NCI-H2227 (cell line): ENCODE data around the gene BEND5.

Experiments used
- DNase-seq: peaks from one replicate; lab custom pipeline; 2025; ENCODE audit not compliant: unreplicated experiment; lab: John Stamatoyannopoulos, UW

BEND5 gene

GRCh38 chr1:48726139-48726538 lies 50.6 kb downstream of the BEND5 start:
- DNase-seq = no peak

- DNase-seq = no peak
Observed at GRCh38 chr1:48725341-48726046, 51.2 kb downstream of the BEND5 start.

GRCh38 chr1:48720929-48721328 lies 55.8 kb downstream of the BEND5 start:
- no peak for DNase-seq

GRCh38 chr1:48718705-48719104 lies 58.0 kb downstream of the BEND5 start:
- no peak for DNase-seq

GRCh38 chr1:48718116-48718630 lies 58.5 kb downstream of the BEND5 start:
- DNase-seq = no peak

GRCh38 chr1:48717082-48717481 lies 59.6 kb downstream of the BEND5 start:
- no peak for DNase-seq

GRCh38 chr1:48715921-48716320 lies 60.8 kb downstream of the BEND5 start:
- no peak for DNase-seq

GRCh38 chr1:48710915-48711314 lies 65.8 kb downstream of the BEND5 start:
- DNase-seq = no peak

- no peak for DNase-seq
Observed at GRCh38 chr1:48710318-48710717, 66.4 kb downstream of the BEND5 start.

- DNase-seq = no peak
Observed at GRCh38 chr1:48704736-48705135, 72.0 kb downstream of the BEND5 start.

- no peak for DNase-seq
Observed at GRCh38 chr1:48701445-48701844, 75.2 kb downstream of the BEND5 start.

GRCh38 chr1:48697066-48697707 lies 79.5 kb downstream of the BEND5 start:
- DNase-seq = peak; percentile 80

- no peak for DNase-seq
Observed at GRCh38 chr1:48695161-48695560, 81.5 kb downstream of the BEND5 start.

GRCh38 chr1:48693674-48694320 lies 82.9 kb downstream of the BEND5 start:
- DNase-seq = no peak

- no peak for DNase-seq
Observed at GRCh38 chr1:48693180-48693579, 83.5 kb downstream of the BEND5 start.

GRCh38 chr1:48692235-48692634 lies 84.5 kb downstream of the BEND5 start:
- DNase-seq = no peak

- DNase-seq = no peak
Observed at GRCh38 chr1:48691429-48692001, 85.2 kb downstream of the BEND5 start.

- no peak for DNase-seq
Observed at GRCh38 chr1:48688102-48688760, 88.5 kb downstream of the BEND5 start.

GRCh38 chr1:48687282-48688045 lies 89.2 kb downstream of the BEND5 start:
- no peak for DNase-seq

GRCh38 chr1:48686159-48686558 lies 90.5 kb downstream of the BEND5 start:
- no peak for DNase-seq
